H9 (cell line): ENCODE data around the gene ATP1A3. TPM values are rescaled to one million over a fixed set of nuclear protein-coding genes. Genes with fewer than 3 reads are reported as not detected.
A peak's percentile ranks its signal among the peaks of the same experiment; 100 is the strongest.
"Not testable (repeated sequence)": the region's sequence is repeated elsewhere in the genome, so short reads cannot be mapped to it uniquely, and the experiment has no call there.

Source experiments
- DNase-seq: peaks from one replicate; pipeline ENCODE4 v3.0.0-alpha.2; 2017
- H2AFZ ChIP-seq: one replicate; pipeline ENCODE4 v1.6.1; 2013; ENCODE audit warnings: mild to moderate bottlenecking, low read length, control low read depth, moderate library complexity
- H2AK5ac ChIP-seq: 2 replicates; pipeline ENCODE4 v1.6.1; 2013; ENCODE audit warnings: low read length, control low read depth, mixed read lengths; ENCODE audit not compliant: insufficient read length
- H2BK120ac ChIP-seq: one replicate; pipeline ENCODE4 v1.6.1; 2013; ENCODE audit warnings: low read depth, mild to moderate bottlenecking, low read length, control low read depth, inconsistent platforms; ENCODE audit not compliant: poor library complexity, severe bottlenecking
- H2BK12ac ChIP-seq: 2 replicates; pipeline ENCODE4 v1.6.1; 2013; ENCODE audit warnings: low read length, control low read depth, mixed read lengths, low read depth; ENCODE audit not compliant: insufficient read length
- H2BK15ac ChIP-seq: 2 replicates; pipeline ENCODE4 v1.6.1; 2013; ENCODE audit warnings: low read depth, low read length, control low read depth
- H2BK20ac ChIP-seq: one replicate; pipeline ENCODE4 v1.6.1; 2013; ENCODE audit warnings: low read depth, mild to moderate bottlenecking, low read length, control low read depth, inconsistent platforms; ENCODE audit not compliant: poor library complexity, severe bottlenecking
- H2BK5ac ChIP-seq: 2 replicates; pipeline ENCODE4 v1.6.1; 2013; ENCODE audit warnings: low read length, control low read depth, mixed read lengths; ENCODE audit not compliant: insufficient read length
- H3K14ac ChIP-seq: 2 replicates; pipeline ENCODE4 v1.6.1; 2013; ENCODE audit warnings: low read length, control low read depth; ENCODE audit not compliant: insufficient read depth
- H3K18ac ChIP-seq: 2 replicates; pipeline ENCODE4 v1.6.1; 2013; ENCODE audit warnings: low read depth, mild to moderate bottlenecking, mixed read lengths, low read length, control low read depth; ENCODE audit not compliant: insufficient read length
- H3K23ac ChIP-seq: 2 replicates; pipeline ENCODE4 v1.6.1; 2013; ENCODE audit warnings: low read length, control low read depth, mixed read lengths, low read depth; ENCODE audit not compliant: insufficient read length
- H3K23me2 ChIP-seq: 2 replicates; pipeline ENCODE4 v1.6.1; 2013; ENCODE audit warnings: low read depth, mild to moderate bottlenecking, mixed read lengths, low read length, control low read depth; ENCODE audit not compliant: insufficient read length, poor library complexity, severe bottlenecking
- H3K27ac ChIP-seq: 2 replicates; pipeline ENCODE4 v1.5.1; 2013; ENCODE audit warnings: low read length, control low read depth, mixed read lengths, low read depth; ENCODE audit not compliant: insufficient read length
- H3K27me3 ChIP-seq: 2 replicates; pipeline ENCODE4 v1.6.1; 2013; ENCODE audit warnings: low read length, control low read depth, inconsistent platforms; ENCODE audit not compliant: insufficient read depth
- H3K4ac ChIP-seq: 2 replicates; pipeline ENCODE4 v1.6.1; 2013; ENCODE audit warnings: low read depth, mild to moderate bottlenecking, control low read depth, inconsistent platforms, low read length, moderate library complexity
- H3K4me1 ChIP-seq: 2 replicates; pipeline ENCODE4 v1.6.1; 2013; ENCODE audit warnings: low read length, control low read depth, inconsistent platforms; ENCODE audit not compliant: insufficient read depth
- H3K4me2 ChIP-seq: 2 replicates; pipeline ENCODE4 v1.6.1; 2013; ENCODE audit warnings: low read length, control low read depth, mixed read lengths; ENCODE audit not compliant: insufficient read length, insufficient read depth
- H3K56ac ChIP-seq: 2 replicates; pipeline ENCODE4 v1.6.1; 2013; ENCODE audit warnings: low read depth, mild to moderate bottlenecking, mixed read lengths, low read length, control low read depth; ENCODE audit not compliant: insufficient read length
- H3K79me1 ChIP-seq: 2 replicates; pipeline ENCODE4 v1.6.1; 2013; ENCODE audit warnings: low read depth, mild to moderate bottlenecking, moderate library complexity, low read length, control low read depth, inconsistent platforms; ENCODE audit not compliant: insufficient read depth, poor library complexity, severe bottlenecking
- H3K79me2 ChIP-seq: 2 replicates; pipeline ENCODE4 v1.6.1; 2013; ENCODE audit warnings: low read length, control low read depth, inconsistent platforms; ENCODE audit not compliant: insufficient read depth
- H3K9ac ChIP-seq: 2 replicates; pipeline ENCODE4 v1.6.1; 2013; ENCODE audit warnings: low read length, control low read depth, mixed read lengths; ENCODE audit not compliant: insufficient read length; ENCODE audit errors: extremely low read depth
- H3K9me3 ChIP-seq: one replicate; pipeline ENCODE4 v1.6.1; 2013; ENCODE audit warnings: low read depth, low read length, inconsistent platforms; ENCODE audit not compliant: control insufficient read depth
- H3T11ph ChIP-seq: one replicate; pipeline ENCODE4 v1.6.1; 2013; ENCODE audit warnings: mild to moderate bottlenecking, low read length, control low read depth, inconsistent platforms
- H4K20me1 ChIP-seq: one replicate; pipeline ENCODE4 v1.6.1; 2013; ENCODE audit not compliant: control insufficient read depth, insufficient read length, insufficient read depth
- H4K5ac ChIP-seq: 2 replicates; pipeline ENCODE4 v1.6.1; 2013; ENCODE audit warnings: low read depth, mild to moderate bottlenecking, mixed read lengths, low read length, control low read depth; ENCODE audit not compliant: insufficient read length
- H4K8ac ChIP-seq: replicated peaks from 2 replicates; pipeline ENCODE4 v1.6.1; 2013; ENCODE audit warnings: low read length, control low read depth, mixed read lengths, low read depth; ENCODE audit not compliant: insufficient read length
- H4K91ac ChIP-seq: 2 replicates; pipeline ENCODE4 v1.6.1; 2013; ENCODE audit warnings: low read depth, mild to moderate bottlenecking, moderate library complexity, mixed read lengths, low read length, control low read depth; ENCODE audit not compliant: insufficient read length
- H3K27ac Mint-ChIP-seq, 3 experiments: 2 replicates in 2 of 3; 3 replicates in 1 of 3; pipeline ENCODE4 v1.8.0; 2020 to 2021; ENCODE audit warnings: mixed read lengths in 3 of 3, mild to moderate bottlenecking in 1 of 3, moderate library complexity in 1 of 3
- H3K27me3 Mint-ChIP-seq: 2 replicates; pipeline ENCODE4 v1.8.0; 2021; ENCODE audit warnings: low read depth, mild to moderate bottlenecking, moderate library complexity, mixed read lengths
- H3K36me3 Mint-ChIP-seq, 3 experiments: 2 replicates in 2 of 3; 3 replicates in 1 of 3; pipeline ENCODE4 v1.8.0; 2020 to 2021; ENCODE audit warnings: low read depth in 3 of 3, mixed read lengths in 3 of 3; ENCODE audit not compliant: insufficient read depth in 1 of 3
- H3K4me1 Mint-ChIP-seq, 2 experiments: 2 replicates each; pipeline ENCODE4 v1.8.0; 2020; ENCODE audit warnings: mixed read lengths in 2 of 2
- H3K4me3 Mint-ChIP-seq, 2 experiments: 2 replicates in 1 of 2; 3 replicates in 1 of 2; pipeline ENCODE4 v1.8.0; 2020 to 2021; ENCODE audit warnings: mild to moderate bottlenecking in 2 of 2, mixed read lengths in 2 of 2, moderate library complexity in 1 of 2
- H3K9me3 Mint-ChIP-seq, 2 experiments: 2 replicates in 1 of 2; 3 replicates in 1 of 2; pipeline ENCODE4 v1.8.0; 2020; ENCODE audit warnings: mild to moderate bottlenecking in 2 of 2, mixed read lengths in 2 of 2, moderate library complexity in 1 of 2
- CTCF ChIP-seq: fragments of 200-600 bp; sonication (generic); conservative IDR thresholded peaks from 3 replicates; pipeline ENCODE4 v1.8.0; 2021; ENCODE audit warnings: antibody characterized with exemption, mild to moderate bottlenecking
- WGBS: extraction: QIAGEN DNeasy Blood & Tissue Kit; methylation state at CpG from one replicate; pipeline ENCODE4 v1.1.7; 2013; ENCODE audit warnings: missing lambda C conversion rate, low lambda C conversion rate, mixed read lengths; ENCODE audit not compliant: insufficient read length; ENCODE audit errors: extremely low coverage; 5-methylcytosine and 5-hydroxymethylcytosine counted together
- total RNA-seq: library from RNA; stranded (reverse); gene quantifications from 2 replicates; pipeline ENCODE4 v1.2.1, GENCODE V29; 2021

The ATP1A3 gene
- total RNA-seq, 1 experiment from 2014 or later: 11.6 TPM

- no peak overlapping the region for H2AFZ ChIP-seq
- no peak overlapping the region for H2BK20ac ChIP-seq
- no peaks in the 10 kb centered on the region for H3K79me1 ChIP-seq
- H3K9me3 ChIP-seq: no peaks in the 10 kb centered on the region
- H3T11ph ChIP-seq: no peak overlapping the region
- H3K36me3 Mint-ChIP-seq: no peaks in the 10 kb centered on the region; a peak in 1 of 7 replicates
- no peak overlapping the region for H3K56ac ChIP-seq
- H3K27ac Mint-ChIP-seq: no peak overlapping the region
- no peaks in the 10 kb centered on the region for H3K4me1 ChIP-seq
- peak overlapping the region; percentile 57 for H3K18ac ChIP-seq
- TF ChIP-seq CTCF: no peak
- H2BK120ac ChIP-seq: no peak overlapping the region
- H3K79me2 ChIP-seq: no peaks in the 10 kb centered on the region
- H2BK5ac ChIP-seq: no peak overlapping the region
- no peak overlapping the region for H3K23ac ChIP-seq
- H3K27me3 ChIP-seq: peaks cover 22% of the 10 kb centered on the region; the same call in 1 of the 2 replicates
- H4K20me1 ChIP-seq: no peaks in the 10 kb centered on the region
- no peak overlapping the region for H2BK12ac ChIP-seq
- peaks cover 2 to 15% of the 10 kb centered on the region in 2 experiments; a peak in 3 of 4 replicates for H3K4me1 Mint-ChIP-seq
- no peak overlapping the region for H2BK15ac ChIP-seq
- peaks cover 4% of the 10 kb centered on the region for H3K23me2 ChIP-seq
- H3K14ac ChIP-seq: no peak overlapping the region
- H3K4me2 ChIP-seq: peak overlapping the region; percentile 70
- H4K5ac ChIP-seq: no peak overlapping the region
- peaks cover 0 to 3% of the 10 kb centered on the region in 2 experiments; a peak in 2 of 5 replicates for H3K9me3 Mint-ChIP-seq
- no CpG with 5 or more reads among the region's 83 CpGs for WGBS
- peaks cover 52% of the 10 kb centered on the region for H3K27me3 Mint-ChIP-seq
- H3K4me3 Mint-ChIP-seq: peak overlapping the region; percentile 67 to 90
- no peak overlapping the region for H3K27ac ChIP-seq
- H2AK5ac ChIP-seq: no peak overlapping the region
- H4K91ac ChIP-seq: no peak overlapping the region
- no peak overlapping the region for H3K9ac ChIP-seq
- no peak overlapping the region for H3K4ac ChIP-seq
- no peak for DNase-seq
- no peak overlapping the region for H4K8ac ChIP-seq
These were observed 53.9 kb downstream of the ATP1A3 start for GRCh38 chr19:41939861-41940730.

DNA sequence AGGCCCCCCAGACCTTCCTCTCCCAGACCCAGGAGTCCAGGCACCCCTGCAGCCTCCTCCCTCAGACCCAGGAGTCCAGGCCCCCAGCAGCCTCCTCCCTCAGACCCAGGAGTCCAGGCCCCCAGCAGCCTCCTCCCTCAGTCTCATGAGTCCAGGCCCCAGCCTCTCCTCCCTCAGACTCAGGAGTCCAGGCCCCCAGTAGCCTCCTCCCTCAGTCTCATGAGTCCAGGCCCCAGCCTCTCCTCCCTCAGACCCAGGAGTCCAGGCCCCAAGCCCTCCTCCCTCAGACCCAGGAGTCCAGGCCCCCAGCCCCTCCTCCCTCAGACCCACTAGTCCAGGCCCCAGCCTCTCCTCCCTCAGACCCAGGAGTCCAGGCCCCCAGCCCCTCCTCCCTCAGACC is 54.8 kb downstream of the ATP1A3 start:
- not testable (repeated sequence) for H3K14ac ChIP-seq, H3T11ph ChIP-seq, H2AK5ac ChIP-seq, H2BK120ac ChIP-seq, H3K23ac ChIP-seq, H3K4me2 ChIP-seq, H3K23me2 ChIP-seq, H3K36me3 Mint-ChIP-seq, H3K27ac ChIP-seq, H3K79me1 ChIP-seq, H2BK5ac ChIP-seq, H3K4me3 Mint-ChIP-seq, H2BK15ac ChIP-seq, H2AFZ ChIP-seq, H3K4ac ChIP-seq, H3K9ac ChIP-seq, H4K20me1 ChIP-seq, DNase-seq, H3K79me2 ChIP-seq, H4K8ac ChIP-seq, H4K5ac ChIP-seq, H3K56ac ChIP-seq, H3K18ac ChIP-seq, H4K91ac ChIP-seq, H3K9me3 Mint-ChIP-seq, H3K27ac Mint-ChIP-seq, H3K9me3 ChIP-seq, H2BK20ac ChIP-seq, H2BK12ac ChIP-seq, H3K4me1 ChIP-seq
- Mint-ChIP-seq H3K27me3 (peaks cover 46% of the 10 kb centered on the region), H3K4me1 (peaks cover 6 to 21% of the 10 kb centered on the region in 2 experiments; a peak in 3 of 4 replicates)
- peaks cover 27% of the 10 kb centered on the region; the same call in 1 of the 2 replicates for H3K27me3 ChIP-seq
